ENCODE data around the gene REPIN1.

The REPIN1 gene

DNA sequence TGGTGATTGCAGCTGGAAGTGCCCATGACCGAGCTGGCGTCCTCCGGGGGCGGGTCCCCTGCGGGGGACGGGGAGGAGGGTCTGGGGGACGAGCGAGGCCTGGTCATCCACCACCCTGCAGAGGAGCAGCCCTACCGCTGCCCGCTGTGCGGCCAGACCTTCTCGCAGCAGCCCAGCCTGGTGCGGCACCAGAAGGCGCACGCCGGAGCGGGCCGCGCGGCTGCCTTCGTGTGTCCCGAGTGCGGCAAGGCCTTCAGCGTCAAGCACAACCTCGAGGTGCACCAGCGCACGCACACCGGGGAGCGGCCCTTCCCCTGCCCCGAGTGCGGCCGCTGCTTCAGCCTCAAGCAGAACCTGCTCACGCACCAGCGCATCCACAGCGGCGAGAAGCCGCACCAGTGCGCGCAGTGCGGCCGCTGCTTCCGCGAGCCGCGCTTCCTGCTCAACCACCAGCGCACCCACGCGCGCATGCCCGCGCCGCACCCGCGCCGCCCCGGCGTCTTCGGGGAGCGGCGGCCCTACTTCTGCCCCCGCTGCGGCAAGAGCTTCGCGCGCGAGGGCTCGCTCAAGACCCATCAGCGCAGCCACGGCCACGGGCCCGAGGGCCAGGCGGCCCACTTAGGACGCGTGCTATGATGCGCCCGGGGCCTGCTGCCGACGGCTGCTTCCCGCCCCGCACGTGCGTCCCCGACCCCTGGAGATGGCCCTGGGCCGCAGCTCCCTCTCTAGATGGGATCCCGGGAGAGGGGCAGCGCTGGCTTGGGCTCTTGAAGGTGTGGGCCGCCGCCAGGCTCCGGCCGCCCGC, 39.2 kb downstream of the REPIN1 start:
- no peak for DNase-seq (ENCODE audit: low read depth)

DNA sequence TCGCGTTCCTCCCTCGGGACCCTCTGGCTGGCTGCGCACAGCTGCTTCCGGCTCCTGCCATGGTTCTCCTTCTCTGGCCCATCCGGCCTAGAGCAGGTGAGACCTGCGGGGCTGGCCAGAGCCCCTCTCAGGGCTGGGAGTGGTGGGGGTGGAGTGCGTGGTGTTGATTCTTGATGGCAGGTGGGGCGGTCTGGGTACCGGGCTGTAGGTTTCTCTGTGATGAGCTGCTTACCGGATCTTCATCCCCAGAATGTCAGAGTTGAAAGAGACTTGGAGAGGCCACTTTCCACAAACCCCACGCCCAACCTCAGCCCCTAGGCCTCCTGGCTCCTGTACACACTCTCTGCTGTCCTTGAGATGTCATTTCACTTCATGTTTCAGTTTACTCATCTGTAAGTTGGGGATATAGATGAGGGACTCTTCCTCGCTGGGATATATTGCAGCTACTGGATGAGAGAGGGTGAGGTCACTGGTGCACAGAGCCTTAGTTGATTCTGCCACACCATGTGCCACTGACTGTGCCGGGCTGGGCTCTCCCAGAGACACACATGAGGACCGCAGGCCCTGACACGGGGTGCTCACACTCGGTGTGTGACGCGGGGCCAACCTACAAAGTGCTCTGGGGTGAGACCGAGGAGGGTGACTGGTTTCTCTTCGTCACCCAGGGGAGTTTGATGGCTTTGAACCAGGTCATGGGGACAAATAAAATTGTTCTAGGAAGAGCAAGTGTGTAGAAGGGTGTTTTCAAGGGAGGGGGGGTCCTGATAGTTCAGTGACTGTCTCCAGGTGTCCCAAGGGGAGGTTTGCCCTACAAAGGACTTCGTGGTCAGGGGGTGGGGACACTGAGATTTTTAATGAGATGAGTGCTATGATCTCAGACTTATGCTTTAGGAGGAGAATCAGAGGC, 40.0 kb downstream of the REPIN1 start:
- no peak for DNase-seq (ENCODE audit: low read depth)

DNA sequence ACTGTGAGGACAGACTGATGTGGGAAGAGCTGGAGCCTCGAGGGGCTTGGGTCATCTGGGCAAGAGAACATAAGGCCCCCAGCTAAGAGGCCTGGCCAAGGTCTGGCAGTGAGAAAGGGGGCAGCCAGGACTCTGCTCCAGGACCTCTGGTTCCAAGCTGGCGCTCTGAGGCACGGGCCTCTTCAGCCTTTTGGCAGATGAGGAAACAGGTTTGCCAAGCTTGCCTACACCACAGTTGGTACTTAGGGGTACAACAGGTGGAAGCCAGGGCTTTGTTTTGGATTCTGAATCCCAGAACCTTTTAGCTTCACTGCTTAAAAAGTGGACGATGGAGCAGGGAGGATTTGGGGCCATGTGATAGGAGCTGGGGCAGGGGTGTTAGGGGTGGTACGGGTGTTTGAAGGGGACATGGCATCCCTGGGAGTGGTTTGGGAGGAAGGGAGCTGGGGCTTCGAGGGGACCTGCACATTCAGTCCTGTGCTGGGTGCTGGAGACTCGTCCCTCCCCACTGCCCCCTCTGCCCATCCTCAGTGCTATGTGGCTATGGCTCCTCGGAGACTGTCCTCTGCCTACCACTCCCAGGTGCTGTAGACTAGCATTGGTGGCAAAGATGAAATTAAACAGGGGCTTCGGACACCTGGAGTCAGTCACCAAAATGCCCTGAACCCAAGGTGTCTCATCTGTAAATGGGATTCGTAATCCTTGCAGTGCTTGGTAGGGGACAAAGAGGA, 40.8 kb downstream of the REPIN1 start:
- no peak for DNase-seq (ENCODE audit: low read depth)

DNA sequence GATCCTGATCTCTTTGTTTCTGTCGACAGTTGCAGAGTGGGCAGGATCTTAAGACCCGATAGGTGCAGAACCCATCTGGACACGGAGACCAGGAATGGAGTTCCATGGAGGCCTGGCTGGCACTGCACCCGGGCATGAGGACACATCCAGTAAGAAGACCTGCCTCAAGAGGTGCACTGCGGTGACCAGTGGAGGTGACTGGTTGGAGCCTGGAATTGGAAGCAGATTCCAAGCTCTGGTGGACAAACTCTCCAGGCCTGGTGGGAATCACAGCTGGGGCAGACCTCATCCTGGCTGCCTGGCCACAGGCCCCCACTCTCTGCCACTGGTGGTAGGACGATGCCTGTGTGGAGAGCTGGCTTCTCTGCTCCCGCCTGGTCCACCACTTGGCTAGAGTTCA, 41.5 kb downstream of the REPIN1 start:
- no peak for DNase-seq (ENCODE audit: low read depth)

DNA sequence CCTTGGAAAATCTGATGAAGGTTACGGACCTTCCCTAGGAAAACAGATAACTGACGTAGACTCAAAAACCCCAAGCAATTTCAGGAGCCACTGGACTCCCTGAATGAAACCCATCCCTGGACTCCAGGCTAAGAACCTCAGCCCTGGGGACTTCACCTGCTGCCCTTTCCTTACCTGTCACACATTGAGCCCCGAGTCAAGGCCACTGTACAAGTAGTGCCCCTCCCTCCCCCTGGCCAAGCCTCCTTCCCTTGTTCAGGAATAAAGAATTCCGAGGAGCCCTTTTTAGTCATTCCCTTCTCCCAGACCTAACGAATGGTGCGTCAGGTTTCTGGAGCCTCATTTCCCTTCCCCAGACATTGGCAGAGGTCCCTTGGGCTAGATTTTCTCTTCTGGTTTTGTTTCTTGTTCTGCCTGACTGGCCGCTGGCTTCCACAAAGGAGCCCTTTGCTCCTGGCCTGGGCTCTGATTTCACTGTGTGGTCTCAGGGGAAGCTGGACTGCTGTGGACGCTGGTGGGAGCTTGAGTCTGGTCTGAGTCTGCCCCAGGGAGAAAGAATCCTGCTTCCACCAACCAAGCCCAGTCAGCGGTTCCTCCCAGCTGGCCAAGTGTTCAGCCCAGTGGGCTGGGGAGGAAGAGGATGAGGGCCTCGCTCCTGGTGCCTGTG, 42.2 kb downstream of the REPIN1 start:
- no peak for DNase-seq (ENCODE audit: low read depth)

DNA sequence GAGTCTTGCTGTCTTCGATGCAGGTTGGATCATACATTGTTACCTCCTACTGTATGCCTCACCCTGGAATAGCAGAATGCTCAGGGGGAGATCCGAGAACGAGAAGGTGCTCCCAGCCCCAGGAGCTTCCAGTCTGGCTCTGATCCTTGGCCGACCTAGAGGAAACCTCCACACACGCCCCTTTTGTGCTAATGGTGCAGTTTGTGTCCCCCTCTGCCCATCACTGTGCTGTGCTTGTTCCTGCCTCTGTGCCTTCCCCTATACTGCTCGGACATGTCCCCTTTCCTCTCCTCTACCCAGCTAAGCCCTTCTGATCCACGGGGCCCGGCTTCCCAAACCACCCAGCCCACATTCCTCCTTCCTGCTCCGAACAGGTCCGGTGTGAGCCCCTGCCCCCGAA, 43.0 kb downstream of the REPIN1 start:
- no peak for DNase-seq (ENCODE audit: low read depth)

DNA sequence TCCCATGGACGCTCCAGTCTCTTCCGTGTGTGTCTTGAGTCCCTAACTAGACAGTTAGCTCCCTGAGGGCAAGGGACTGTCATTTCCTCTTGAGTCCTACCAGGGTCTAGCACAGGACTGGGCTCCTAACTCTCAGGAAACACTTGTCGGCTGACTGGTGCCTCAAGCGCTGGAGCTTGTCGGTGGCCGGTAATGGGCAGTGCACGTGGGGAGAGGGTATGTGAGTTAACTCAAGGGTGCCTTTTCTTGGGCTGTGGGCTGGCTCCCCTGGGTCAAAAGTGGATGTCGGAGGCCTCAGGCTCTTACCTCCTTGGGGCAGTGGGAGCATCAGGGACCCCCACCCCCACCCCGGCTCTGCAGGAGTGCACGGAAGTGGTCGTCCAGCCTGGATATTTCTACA, 43.4 kb downstream of the REPIN1 start:
- DNase-seq (ENCODE audit: low read depth): no peak

DNA sequence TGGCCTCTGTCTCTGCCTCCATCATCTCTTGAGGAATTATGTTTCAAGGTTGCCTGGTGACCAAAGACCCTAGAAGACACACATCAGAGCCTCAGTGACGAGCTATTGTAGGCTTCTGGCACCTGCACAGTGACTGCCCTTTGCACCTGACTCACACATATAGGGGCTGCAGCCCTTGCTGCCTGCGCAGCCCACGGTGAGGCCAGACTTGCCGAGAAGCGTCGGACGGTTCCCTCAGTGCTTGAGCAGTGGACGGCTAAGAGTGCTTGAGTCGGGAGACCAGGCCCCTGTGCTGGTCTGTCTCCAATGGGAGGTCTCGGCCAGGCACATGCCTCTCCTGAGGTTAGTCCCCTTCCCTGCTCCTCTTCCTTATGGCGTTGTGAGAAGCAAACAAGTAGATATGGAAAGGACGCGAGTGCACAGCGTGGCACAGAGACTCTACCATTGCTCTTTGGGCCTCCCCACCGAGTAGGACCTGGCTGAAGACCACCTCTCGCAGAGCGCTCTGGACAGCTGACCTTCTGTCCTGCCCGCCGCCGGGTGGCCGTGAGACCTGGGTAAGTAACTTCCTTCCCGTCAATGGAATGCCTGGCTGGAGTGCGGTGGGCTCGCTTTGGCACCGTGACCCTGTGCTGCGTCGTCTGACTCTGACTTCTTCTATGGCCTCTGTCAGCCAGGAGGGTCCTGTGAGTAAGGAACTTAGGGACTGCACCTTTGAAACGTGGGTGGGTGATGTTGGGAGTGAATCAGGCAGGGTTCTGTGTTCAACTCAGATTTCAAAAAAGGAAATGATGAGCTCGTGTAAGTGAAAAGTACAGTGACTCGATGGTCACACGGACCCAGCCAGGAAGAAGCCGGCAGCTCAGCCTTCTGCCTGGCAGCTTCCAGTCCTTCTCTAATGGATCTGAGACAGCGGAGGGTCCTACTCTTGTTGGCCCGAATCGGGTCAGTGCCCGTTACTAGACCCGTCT, 44.2 kb downstream of the REPIN1 start:
- DNase-seq (ENCODE audit: low read depth): no peak

DNA sequence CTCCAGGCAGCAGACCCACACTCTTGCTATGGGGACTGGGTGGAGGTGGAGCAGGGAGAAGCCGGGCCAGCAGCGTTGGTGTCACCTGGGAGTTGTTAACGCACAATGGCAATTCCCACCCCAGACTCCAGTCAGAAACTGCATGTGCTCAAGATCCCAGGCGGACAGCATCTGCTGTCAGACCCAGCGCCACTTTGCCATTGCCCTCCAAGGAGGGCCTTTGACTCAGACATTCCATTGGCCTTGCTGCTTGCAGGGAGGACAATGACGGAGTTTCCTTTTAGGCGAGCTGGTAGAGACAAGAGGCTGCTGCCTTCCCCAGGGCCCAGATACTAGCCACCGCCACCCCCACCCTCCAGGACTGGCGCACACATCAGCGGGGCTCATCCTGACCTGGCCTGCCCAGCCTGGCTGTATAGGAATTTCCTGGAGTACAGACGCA, 45.0 kb downstream of the REPIN1 start:
- DNase-seq (ENCODE audit: low read depth): no peak

DNA sequence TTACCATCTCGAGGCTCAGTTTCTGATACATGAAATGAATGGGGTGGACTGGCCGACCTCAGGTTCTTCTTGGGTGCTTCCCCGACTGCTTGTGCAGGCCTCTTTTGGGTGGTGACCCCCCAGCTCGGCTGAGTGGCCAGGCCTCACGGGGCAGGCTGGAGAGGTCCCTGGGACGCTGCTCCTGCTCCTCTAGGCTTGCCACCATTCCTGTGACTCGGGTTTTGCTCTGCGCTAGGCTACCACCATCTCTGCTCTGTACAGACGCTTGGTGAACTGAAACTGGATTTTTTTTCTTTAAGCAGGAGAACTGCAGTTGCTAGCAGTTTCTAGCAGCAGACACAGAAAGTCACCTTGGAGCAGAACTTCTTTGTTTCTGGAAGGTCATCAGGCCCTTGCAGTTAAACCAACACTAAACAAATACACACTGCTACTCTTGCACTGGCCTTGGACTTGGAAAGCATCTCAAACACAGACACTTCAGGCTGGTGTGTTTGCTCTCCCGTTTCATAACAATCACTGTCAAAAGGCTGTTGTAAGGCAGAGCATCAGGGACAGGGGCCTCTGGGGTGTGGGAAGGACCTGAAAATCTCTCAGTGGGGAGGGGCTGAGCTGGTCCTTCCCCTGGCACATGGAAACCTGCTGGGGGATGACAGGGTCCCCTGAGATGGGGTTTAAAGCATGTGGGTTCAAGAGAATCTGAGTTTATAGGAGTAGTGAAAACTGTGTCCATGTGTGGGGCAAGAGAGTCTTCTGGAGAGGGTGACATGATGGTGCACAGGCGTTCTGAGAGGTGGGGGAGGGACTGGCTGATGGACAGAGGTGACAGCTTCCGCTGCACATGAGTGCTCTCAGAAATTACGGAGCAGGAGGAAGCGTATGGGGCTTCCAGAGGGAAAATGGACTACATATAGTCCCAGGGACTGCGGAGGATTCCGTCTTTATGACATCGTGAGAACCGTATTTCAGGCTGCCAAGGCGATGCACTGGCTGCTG, 46.8 kb downstream of the REPIN1 start:
- no peak for DNase-seq (ENCODE audit: low read depth)

DNA sequence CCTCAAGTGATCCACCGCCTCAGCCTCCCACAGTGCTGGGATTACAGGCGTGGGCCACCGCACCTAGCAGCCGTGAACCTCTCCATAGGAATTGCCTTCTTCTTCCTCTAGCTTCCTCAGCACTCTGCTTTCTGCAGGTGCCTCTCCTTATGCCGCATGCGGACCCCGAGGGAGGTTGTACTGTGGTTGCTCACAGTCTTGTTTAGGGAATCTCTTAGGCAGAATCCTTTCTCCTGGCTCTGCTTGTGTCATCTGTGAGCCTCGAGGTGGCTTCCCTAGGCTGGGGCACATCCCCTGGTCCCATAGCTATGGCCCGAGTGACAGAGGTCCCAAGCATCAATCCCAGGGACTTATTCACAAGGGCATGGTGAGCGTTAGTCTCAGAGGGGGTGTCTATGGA, 48.6 kb downstream of the REPIN1 start:
- no peak for DNase-seq (ENCODE audit: low read depth)

DNA sequence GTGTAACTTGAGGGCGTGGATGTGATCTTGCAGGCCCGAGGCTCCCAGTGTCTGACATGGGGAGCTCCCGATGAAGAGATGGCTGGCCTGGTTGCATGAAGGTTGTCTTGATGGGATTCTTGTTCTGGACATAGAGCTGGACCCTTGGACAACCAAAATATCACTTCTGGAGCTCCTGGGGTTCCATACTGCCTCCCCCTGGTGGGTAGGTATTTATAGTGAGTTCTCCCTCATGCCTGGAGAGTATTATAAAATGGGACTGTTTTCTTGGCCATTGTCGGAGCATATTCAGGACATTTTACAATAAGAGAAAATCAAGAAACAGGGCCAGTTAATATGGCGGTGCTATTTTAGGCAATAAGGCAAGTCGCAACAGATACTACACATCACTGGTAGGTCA, 49.2 kb downstream of the REPIN1 start:
- no peak for DNase-seq (ENCODE audit: low read depth)

DNA sequence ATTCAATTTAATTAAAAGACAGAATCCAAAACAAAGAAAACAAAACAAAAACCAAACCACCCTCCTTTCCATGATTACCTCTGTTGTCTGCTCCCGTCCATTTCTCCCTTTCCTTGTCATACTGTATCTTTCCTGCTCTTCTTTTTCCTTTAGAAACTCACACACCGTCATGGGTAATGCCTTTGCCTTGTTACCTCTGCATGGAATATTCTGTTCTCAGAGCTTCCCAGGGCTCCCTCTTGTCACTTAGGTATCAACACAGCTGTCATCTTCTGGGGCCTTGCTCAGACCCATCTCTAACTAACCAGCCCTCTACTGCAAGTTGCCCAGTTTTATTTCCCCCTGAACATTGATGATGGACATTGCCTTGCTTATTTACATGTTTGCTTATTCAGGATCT, 51.6 kb downstream of the REPIN1 start:
- no peak for DNase-seq (ENCODE audit: low read depth)

DNA sequence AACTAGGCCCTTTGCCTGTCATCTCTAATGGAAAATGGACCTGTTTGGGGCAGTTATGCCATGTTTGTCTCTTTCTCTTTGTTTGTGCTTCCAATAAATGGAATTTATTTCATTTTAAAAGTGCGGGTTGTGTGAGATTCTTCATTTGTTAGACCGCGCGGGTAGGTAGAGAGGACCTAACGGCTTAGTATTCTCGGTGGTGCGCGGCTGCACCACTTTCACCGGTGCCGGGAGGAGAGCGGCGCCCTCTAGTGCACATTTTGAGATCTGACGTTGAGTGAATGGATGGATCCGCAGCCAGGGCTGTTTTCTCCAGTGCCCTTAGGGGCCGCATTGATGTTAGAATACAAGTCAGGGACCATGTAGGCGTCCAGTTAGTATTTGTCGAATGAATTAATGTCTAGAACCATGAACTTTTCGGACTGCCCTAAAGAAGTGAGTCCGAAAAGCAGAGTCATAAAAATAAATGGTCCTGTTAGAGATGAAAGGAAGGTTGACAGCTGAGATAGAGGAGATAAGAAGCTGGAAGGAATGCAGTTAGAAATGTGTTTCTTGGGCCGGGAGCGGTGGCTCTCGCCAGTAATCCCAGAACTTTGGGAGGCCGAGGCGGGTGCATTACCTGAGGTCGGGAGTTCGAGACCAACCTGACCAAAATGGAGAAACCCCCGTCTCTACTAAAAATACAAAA, 52.5 kb downstream of the REPIN1 start:
- peak; percentile 86 for DNase-seq (ENCODE audit: low read depth)

DNA sequence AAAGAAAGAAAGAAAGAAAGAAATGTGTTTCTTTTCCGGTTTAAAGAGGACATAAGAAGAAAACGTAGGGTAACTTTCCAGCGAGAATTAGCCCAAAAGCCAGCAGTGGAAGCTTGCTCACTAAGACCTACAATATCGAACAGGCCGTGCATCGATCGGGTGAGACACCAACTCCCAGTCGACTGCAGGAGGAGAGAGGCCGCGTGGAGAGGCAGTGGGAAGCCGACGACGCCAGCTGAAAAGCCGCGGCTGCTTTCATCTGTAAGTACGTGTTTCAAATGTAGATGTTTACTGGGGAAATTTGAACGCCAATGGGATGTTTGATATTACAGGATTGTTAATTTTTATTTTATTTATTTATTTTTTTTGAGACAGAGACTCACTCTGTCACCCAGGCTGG, 53.2 kb downstream of the REPIN1 start:
- DNase-seq (ENCODE audit: low read depth): no peak

All from activated T-cell treated with anti-CD3 and anti-CD28 coated beads for 1 hour (primary cell).